PC-9 (cell line): Measurements from ENCODE around the gene ROBO2. TPM values are rescaled to one million over a fixed set of nuclear protein-coding genes. Genes with fewer than 3 reads are reported as not detected.

Source experiments
- BruUV-seq: library from RNA; stranded (reverse); fragments of 400-500 nt; replicated peaks from 2 replicates; lab custom pipeline; 2021; lab: Mats Ljungman, UMichigan
- CTCF ChIA-PET: fragments of 300-600 bp; sonication (Branson Sonifier 250); formaldehyde crosslinking; loops from one replicate; lab custom pipeline; 2022; ENCODE audit warnings: antibody characterized with exemption; lab: Charles Lee
- POLR2A ChIA-PET: fragments of 300-600 bp; sonication (Branson Sonifier 250); formaldehyde crosslinking; loops from one replicate; lab custom pipeline; 2022; ENCODE audit warnings: antibody characterized with exemption; ENCODE audit not compliant: unreplicated experiment; lab: Charles Lee
- DNase-seq, 2 experiments: peaks; one replicate each; pipeline versions ENCODE4 v3.0.0 to v3.0.0-alpha.2; 2015 to 2022; ENCODE audit warnings: mixed read lengths in 1 of 2
- H2AFZ ChIP-seq: fragments of 200-600 bp; sonication (generic); 2 replicates; pipeline ENCODE4 v1.8.1; 2017; ENCODE audit warnings: antibody characterized with exemption
- H3F3A ChIP-seq: fragments of 200-600 bp; sonication (generic); 2 replicates; pipeline ENCODE4 v1.8.1; 2017; ENCODE audit warnings: antibody characterized with exemption, mild to moderate bottlenecking, low read depth; ENCODE audit not compliant: insufficient read depth
- H3K27ac ChIP-seq: fragments of 200-600 bp; sonication (generic); 2 replicates; pipeline ENCODE4 v1.6.1; 2016; ENCODE audit warnings: mixed run types
- H3K27me3 ChIP-seq: fragments of 200-600 bp; sonication (generic); 2 replicates; pipeline ENCODE4 v1.6.1; 2016; ENCODE audit warnings: low read depth, mixed run types; ENCODE audit not compliant: insufficient read depth
- H3K36me3 ChIP-seq: fragments of 200-600 bp; sonication (generic); 2 replicates; pipeline ENCODE4 v1.6.1; 2016; ENCODE audit warnings: low read depth, mixed run types
- H3K4me1 ChIP-seq: fragments of 200-600 bp; sonication (generic); replicated peaks from 2 replicates; pipeline ENCODE4 v1.6.1; 2016; ENCODE audit warnings: mixed run types; ENCODE audit not compliant: insufficient read depth
- H3K4me2 ChIP-seq: fragments of 200-600 bp; sonication (generic); 2 replicates; pipeline ENCODE4 v1.6.1; 2017; ENCODE audit warnings: mixed run types
- H3K4me3 ChIP-seq: fragments of 200-600 bp; sonication (generic); 2 replicates; pipeline ENCODE4 v1.6.1; 2016; ENCODE audit warnings: mixed run types
- H3K79me2 ChIP-seq: fragments of 200-600 bp; sonication (generic); 2 replicates; pipeline ENCODE4 v1.6.1; 2017; ENCODE audit warnings: low read depth, mixed run types
- H3K9me2 ChIP-seq: fragments of 200-600 bp; sonication (generic); 2 replicates; pipeline ENCODE4 v1.8.1; 2017; ENCODE audit warnings: mild to moderate bottlenecking; ENCODE audit not compliant: insufficient read depth
- H3K9me3 ChIP-seq: fragments of 200-600 bp; sonication (generic); 2 replicates; pipeline ENCODE4 v1.8.1; 2016; ENCODE audit warnings: low read depth; ENCODE audit not compliant: insufficient read depth
- H4K20me1 ChIP-seq: fragments of 200-600 bp; sonication (generic); 2 replicates; pipeline ENCODE4 v1.8.1; 2017; ENCODE audit not compliant: insufficient read depth
- EZH2 ChIP-seq: fragments of 200-600 bp; sonication (generic); IDR thresholded peaks from 2 replicates; pipeline ENCODE4 v1.8.0; 2017; ENCODE audit warnings: antibody characterized with exemption, low read depth
- intact Hi-C: fragments of 100-400 bp; cut with micrococcal nuclease; formaldehyde crosslinking; loops from one replicate; pipeline ENCODE4 v1.10.0; 2022; ENCODE audit not compliant: unreplicated experiment
- total RNA-seq: library from RNA; stranded (reverse); gene quantifications from 2 replicates; pipeline ENCODE4 v1.2.3, GENCODE V29; 2021
- TF ChIP-seq, protein P1 (sequence below): fragments of 200-600 bp; sonication (generic); conservative IDR thresholded peaks from 2 replicates; pipeline ENCODE4 v1.6.1; 2017; ENCODE audit warnings: mixed run types, antibody characterized with exemption, mild to moderate bottlenecking, moderate library complexity

The ROBO2 gene
- total RNA-seq, 1 experiment from 2014 or later, result 0.39 TPM

DNA sequence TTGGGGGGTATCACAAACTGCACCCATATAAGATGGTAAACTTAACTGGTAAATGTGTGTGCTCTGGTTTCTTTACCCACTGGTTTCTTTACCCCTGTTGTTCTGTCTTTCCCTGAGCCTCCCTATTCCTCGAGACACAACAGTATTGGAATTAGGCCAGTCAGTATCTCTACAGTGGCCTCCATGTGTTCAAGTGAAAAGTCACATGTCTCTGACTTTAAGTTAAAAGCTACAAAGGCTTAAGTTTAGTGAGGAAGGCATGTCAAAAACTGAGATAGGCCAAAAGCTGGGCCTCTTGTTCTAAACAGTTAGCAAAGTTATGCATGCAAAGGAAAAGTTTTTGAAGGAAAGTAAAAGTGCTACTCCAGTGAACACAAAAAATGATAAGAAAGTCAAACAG, 513.3 kb downstream of the ROBO2 start:
- Histone ChIP-seq H3K79me2 (no peaks in the 10 kb centered on the region), H3K27ac (no peak overlapping the region), H3K4me3 (no peak overlapping the region), H3K4me2 (no peak overlapping the region), H2AFZ (no peak overlapping the region), H3K27me3 (no peaks in the 10 kb centered on the region), H3K36me3 (no peaks in the 10 kb centered on the region), H3K9me2 (no peaks in the 10 kb centered on the region), H4K20me1 (no peaks in the 10 kb centered on the region), H3K9me3 (no peaks in the 10 kb centered on the region), H3F3A (no peaks in the 10 kb centered on the region), H3K4me1 (no peaks in the 10 kb centered on the region)
- intact Hi-C loops, result no loop called here
- no TSS peak for BruUV-seq
- no peak for DNase-seq
- ChIA-PET CTCF (no interaction called here), POLR2A (no interaction called here)
- TF ChIP-seq, protein P1, sequence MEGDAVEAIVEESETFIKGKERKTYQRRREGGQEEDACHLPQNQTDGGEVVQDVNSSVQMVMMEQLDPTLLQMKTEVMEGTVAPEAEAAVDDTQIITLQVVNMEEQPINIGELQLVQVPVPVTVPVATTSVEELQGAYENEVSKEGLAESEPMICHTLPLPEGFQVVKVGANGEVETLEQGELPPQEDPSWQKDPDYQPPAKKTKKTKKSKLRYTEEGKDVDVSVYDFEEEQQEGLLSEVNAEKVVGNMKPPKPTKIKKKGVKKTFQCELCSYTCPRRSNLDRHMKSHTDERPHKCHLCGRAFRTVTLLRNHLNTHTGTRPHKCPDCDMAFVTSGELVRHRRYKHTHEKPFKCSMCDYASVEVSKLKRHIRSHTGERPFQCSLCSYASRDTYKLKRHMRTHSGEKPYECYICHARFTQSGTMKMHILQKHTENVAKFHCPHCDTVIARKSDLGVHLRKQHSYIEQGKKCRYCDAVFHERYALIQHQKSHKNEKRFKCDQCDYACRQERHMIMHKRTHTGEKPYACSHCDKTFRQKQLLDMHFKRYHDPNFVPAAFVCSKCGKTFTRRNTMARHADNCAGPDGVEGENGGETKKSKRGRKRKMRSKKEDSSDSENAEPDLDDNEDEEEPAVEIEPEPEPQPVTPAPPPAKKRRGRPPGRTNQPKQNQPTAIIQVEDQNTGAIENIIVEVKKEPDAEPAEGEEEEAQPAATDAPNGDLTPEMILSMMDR, result no peak
- no peak for TF ChIP-seq EZH2

DNA sequence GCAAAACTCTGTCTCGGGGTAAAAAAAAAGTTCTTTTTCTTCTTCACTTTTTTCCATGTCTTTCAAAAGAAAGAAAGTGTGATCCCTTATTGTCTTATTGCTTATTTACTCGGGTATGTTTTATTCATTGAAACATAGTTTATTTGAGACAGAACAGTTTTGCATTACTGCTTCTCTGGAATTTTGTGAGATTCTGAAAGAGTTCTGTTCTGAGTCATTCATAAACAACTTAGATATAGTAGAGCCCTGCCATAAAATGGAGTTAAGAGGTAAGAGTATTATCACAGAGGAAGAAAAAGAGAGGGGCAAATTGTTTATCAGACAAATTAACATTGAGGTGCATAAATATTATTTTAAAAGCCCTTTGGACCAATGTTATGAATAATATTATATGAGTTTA, 522.2 kb downstream of the ROBO2 start:
- no peak for TF ChIP-seq EZH2
- TF ChIP-seq, protein P1, result no peak
- Histone ChIP-seq H3K4me1 (no peaks in the 10 kb centered on the region), H4K20me1 (no peaks in the 10 kb centered on the region), H2AFZ (no peak overlapping the region), H3K9me3 (no peaks in the 10 kb centered on the region), H3K27me3 (no peaks in the 10 kb centered on the region), H3K4me3 (no peak overlapping the region), H3F3A (no peaks in the 10 kb centered on the region), H3K9me2 (no peaks in the 10 kb centered on the region), H3K36me3 (no peaks in the 10 kb centered on the region), H3K27ac (no peak overlapping the region), H3K79me2 (no peaks in the 10 kb centered on the region), H3K4me2 (no peak overlapping the region)
- DNase-seq, result no peak
- intact Hi-C loops, result no loop called here
- ChIA-PET POLR2A (no interaction called here), CTCF (no interaction called here)
- BruUV-seq, result no TSS peak

DNA sequence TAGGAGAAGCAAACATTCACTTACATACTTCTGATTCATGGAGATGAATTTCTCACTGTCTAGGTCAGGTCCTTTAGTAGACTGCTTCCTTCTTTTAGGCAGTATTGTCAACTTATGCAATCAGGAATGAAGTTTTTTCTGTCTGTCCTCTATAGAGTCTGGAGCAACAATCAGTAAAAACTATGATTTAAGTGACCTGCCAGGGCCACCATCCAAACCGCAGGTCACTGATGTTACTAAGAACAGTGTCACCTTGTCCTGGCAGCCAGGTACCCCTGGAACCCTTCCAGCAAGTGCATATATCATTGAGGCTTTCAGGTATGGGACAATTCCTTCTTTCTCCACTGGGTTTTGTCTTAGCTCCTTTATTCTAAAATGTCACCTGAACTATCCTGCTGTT, 523.1 kb downstream of the ROBO2 start:
- Histone ChIP-seq H3F3A (no peaks in the 10 kb centered on the region), H3K9me2 (no peaks in the 10 kb centered on the region), H3K9me3 (no peaks in the 10 kb centered on the region), H4K20me1 (no peaks in the 10 kb centered on the region), H3K4me2 (no peak overlapping the region), H3K4me3 (no peak overlapping the region), H3K79me2 (no peaks in the 10 kb centered on the region), H2AFZ (no peak overlapping the region), H3K27ac (no peak overlapping the region), H3K4me1 (no peaks in the 10 kb centered on the region), H3K36me3 (no peaks in the 10 kb centered on the region), H3K27me3 (no peaks in the 10 kb centered on the region)
- no TSS peak for BruUV-seq
- ChIA-PET POLR2A (interaction anchor here (0.6 kb wide), 2 partner anchors 106 to 343 kb away, joined by 3 to 4 read pairs; no protein-coding TSS in a partner anchor), CTCF (no interaction called here)
- TF ChIP-seq, protein P1, result no peak
- TF ChIP-seq EZH2, result no peak
- intact Hi-C loops, result no loop called here
- peak in 1 of 2 experiments; percentile 58 for DNase-seq
